HG02623 (cell line): Measurements from ENCODE around the gene ZNF614.
"Not testable (repeated sequence)": the region's sequence is repeated elsewhere in the genome, so short reads cannot be mapped to it uniquely, and the experiment has no call there.

Experiments
- ATAC-seq: cut with Tn5 transposase; IDR thresholded peaks from one replicate; pipeline ENCODE4 v1.9.1; 2021; ENCODE audit warnings: moderate library complexity; ENCODE audit not compliant: unreplicated experiment

Gene ZNF614

GRCh38 chr19:52028027-52028779 lies at the start of gene ZNF614:
ZNF614 (minus strand) TSS chr19:52028379; CDS start chr19:52025745, 2,634 bp downstream.
- ATAC-seq = peak; percentile 82

GRCh38 chr19:52070496-52070895 lies 42.3 kb upstream of the ZNF614 start:
- ATAC-seq = no peak

GRCh38 chr19:52069653-52070052 lies 41.5 kb upstream of the ZNF614 start:
- ATAC-seq = no peak

GRCh38 chr19:52066258-52066863 lies 38.2 kb upstream of the ZNF614 start:
- no peak for ATAC-seq

GRCh38 chr19:52065399-52065798 lies 37.2 kb upstream of the ZNF614 start:
- no peak for ATAC-seq

- ATAC-seq = not testable (repeated sequence)
Measured at GRCh38 chr19:52056480-52056879, 28.3 kb upstream of the ZNF614 start.

GRCh38 chr19:52051736-52052135 lies 23.6 kb upstream of the ZNF614 start:
- ATAC-seq = not testable (repeated sequence)

- peak; percentile 88 for ATAC-seq
Measured at GRCh38 chr19:52048555-52049501, 20.6 kb upstream of the ZNF614 start, which contains the start of gene ZNF432. ZNF432 (minus strand) TSS chr19:52048838; CDS start chr19:52046868, 1,970 bp downstream.

GRCh38 chr19:52039169-52039568 lies 11.0 kb upstream of the ZNF614 start:
- no peak for ATAC-seq

- no peak for ATAC-seq
Measured at GRCh38 chr19:52034051-52034728, 6.0 kb upstream of the ZNF614 start.

- peak; percentile 16 for ATAC-seq
Measured at GRCh38 chr19:52028780-52029123, 573 bp upstream of the ZNF614 start.

- ATAC-seq = not testable (repeated sequence)
Measured at GRCh38 chr19:52026255-52026990, 1.8 kb downstream of the ZNF614 start.

- not testable (repeated sequence) for ATAC-seq
Measured at GRCh38 chr19:52024478-52024877, 3.7 kb downstream of the ZNF614 start.

- ATAC-seq = no peak
Measured at GRCh38 chr19:52022193-52022592, 6.0 kb downstream of the ZNF614 start.

- ATAC-seq = no peak
Measured at GRCh38 chr19:52020506-52020905, 7.7 kb downstream of the ZNF614 start.

- no peak for ATAC-seq
Measured at GRCh38 chr19:52010674-52011073, 17.5 kb downstream of the ZNF614 start.

GRCh38 chr19:52007806-52008557 lies 20.2 kb downstream of the ZNF614 start, which contains the start of gene ZNF615:
ZNF615 (minus strand) TSS chr19:52008211; CDS start chr19:52003711, 4,500 bp downstream.
- ATAC-seq = peak; percentile 74

GRCh38 chr19:52007451-52007805 lies 20.8 kb downstream of the ZNF614 start:
- no peak for ATAC-seq

- no peak for ATAC-seq
Measured at GRCh38 chr19:51994048-51994644, 34.0 kb downstream of the ZNF614 start.
